Skeletal muscle satellite cell (primary cell): ENCODE data around the gene PRAME.
A peak's percentile ranks its signal among the peaks of the same experiment; 100 is the strongest.
"Not testable (repeated sequence)": the region's sequence is repeated elsewhere in the genome, so short reads cannot be mapped to it uniquely, and the experiment has no call there.

Experiments used
- H3K27me3 ChIP-seq: 2 replicates; pipeline ENCODE4 v1.7.0; 2013; ENCODE audit warnings: low read length; ENCODE audit not compliant: control insufficient read depth, insufficient read depth
- H3K36me3 ChIP-seq: 2 replicates; pipeline ENCODE4 v1.7.0; 2013; ENCODE audit warnings: mild to moderate bottlenecking, control low read depth, low read length; ENCODE audit not compliant: insufficient read depth
- H3K4me1 ChIP-seq: 2 replicates; pipeline ENCODE4 v1.7.0; 2013; ENCODE audit warnings: low read length; ENCODE audit not compliant: control insufficient read depth, insufficient read depth
- H3K4me2 ChIP-seq: 2 replicates; pipeline ENCODE4 v1.7.0; 2013; ENCODE audit warnings: mild to moderate bottlenecking, low read length
- H3K4me3 ChIP-seq: 2 replicates; pipeline ENCODE4 v1.7.0; 2013; ENCODE audit warnings: low read length
- H3K9ac ChIP-seq: 2 replicates; pipeline ENCODE4 v1.7.0; 2013; ENCODE audit warnings: mild to moderate bottlenecking, low read depth, low read length, moderate library complexity
- H3K9me3 ChIP-seq: replicated peaks from 2 replicates; pipeline ENCODE4 v1.7.0; 2013; ENCODE audit warnings: mild to moderate bottlenecking, control low read depth, low read length

Gene PRAME

DNA sequence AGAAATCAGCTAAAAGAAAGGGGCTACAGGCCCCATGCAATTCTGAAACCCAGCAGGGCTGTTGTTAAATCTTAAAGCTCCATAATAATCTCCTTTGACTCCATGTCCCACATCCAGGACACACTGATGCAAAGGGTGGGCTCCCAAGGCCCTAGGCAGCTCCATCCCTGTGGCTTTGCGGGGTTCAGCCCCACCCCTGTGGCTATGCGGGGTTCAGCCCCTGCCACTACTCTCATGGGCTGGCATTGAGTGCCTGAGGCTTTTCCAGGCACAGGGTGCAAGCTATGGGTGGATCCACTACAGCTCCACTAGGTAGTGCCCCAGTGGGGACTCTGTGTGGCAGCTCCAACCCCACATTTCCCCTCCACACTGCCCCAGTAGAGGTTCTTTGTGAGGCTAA is 30.3 kb downstream of the PRAME start:
- H3K4me1 ChIP-seq: no peaks in the 10 kb centered on the region
- peaks cover 22% of the 10 kb centered on the region for H3K27me3 ChIP-seq
- H3K4me3 ChIP-seq: no peak overlapping the region
- no peaks in the 10 kb centered on the region for H3K36me3 ChIP-seq
- no peaks in the 10 kb centered on the region for H3K9me3 ChIP-seq
- H3K9ac ChIP-seq: no peak overlapping the region
- H3K4me2 ChIP-seq: no peak overlapping the region

DNA sequence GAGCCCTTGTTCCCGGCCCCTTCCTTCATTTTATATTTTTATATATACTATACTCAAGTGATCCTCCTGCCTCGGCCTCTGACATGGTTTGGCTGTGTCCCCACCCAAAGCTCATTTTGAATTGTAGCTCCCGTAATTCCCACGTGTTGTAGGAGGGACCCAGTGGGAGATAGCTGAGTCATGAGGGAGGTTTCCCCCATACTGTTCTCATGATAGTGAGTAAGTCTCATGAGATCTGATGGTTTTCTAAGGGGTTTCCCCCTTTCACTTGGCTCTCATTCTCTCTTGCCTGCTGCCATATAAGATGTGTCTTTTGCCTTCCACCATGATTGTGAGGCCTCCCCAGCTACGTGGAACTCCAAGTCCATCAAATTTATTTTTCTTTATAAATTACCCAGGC is 31.8 kb downstream of the PRAME start:
- no peaks in the 10 kb centered on the region for H3K36me3 ChIP-seq
- H3K9ac ChIP-seq: no peak overlapping the region
- H3K4me2 ChIP-seq: no peak overlapping the region
- no peak overlapping the region for H3K4me3 ChIP-seq
- H3K9me3 ChIP-seq: no peaks in the 10 kb centered on the region
- no peaks in the 10 kb centered on the region for H3K4me1 ChIP-seq
- peaks cover 24% of the 10 kb centered on the region for H3K27me3 ChIP-seq

DNA sequence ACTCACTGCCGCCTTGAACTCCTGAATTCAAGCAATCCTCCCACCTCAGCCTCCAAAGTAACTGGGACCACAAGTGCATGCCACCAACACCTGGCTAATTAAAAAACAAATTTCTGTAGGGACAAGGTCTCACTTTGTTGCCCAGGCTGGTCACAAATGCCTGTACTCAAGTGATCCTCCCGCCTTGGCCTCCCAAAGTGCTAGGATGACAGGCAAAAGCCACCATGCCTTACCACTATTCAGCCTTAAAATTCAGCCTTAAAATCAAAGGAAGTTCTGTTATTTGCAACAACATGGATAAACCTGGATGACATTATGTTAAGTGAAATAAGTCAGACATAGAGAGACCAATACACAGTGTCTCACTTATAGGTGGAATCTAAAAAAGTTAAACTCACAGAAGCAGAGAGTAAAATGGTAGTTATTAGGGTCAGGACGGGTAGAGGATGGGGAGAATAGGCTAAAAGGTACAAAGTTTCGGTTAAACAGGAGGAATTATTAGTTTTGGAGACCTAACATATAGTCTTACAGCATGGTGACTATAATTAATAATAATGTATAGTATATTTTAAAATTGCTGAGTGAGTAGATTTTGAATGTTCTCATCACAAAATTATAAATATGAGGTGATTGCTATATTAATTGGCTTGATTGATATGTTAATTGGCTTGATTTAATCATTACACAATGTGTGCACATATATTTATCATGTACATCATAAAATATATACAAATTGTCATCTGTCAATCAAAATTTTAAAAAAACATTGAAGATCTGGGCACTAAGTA is 32.7 kb downstream of the PRAME start:
- Histone ChIP-seq H3K4me1 (no peaks in the 10 kb centered on the region), H3K9me3 (no peaks in the 10 kb centered on the region), H3K4me2 (no peak overlapping the region), H3K9ac (no peak overlapping the region), H3K36me3 (no peaks in the 10 kb centered on the region), H3K4me3 (no peak overlapping the region), H3K27me3 (peaks cover 24% of the 10 kb centered on the region)

DNA sequence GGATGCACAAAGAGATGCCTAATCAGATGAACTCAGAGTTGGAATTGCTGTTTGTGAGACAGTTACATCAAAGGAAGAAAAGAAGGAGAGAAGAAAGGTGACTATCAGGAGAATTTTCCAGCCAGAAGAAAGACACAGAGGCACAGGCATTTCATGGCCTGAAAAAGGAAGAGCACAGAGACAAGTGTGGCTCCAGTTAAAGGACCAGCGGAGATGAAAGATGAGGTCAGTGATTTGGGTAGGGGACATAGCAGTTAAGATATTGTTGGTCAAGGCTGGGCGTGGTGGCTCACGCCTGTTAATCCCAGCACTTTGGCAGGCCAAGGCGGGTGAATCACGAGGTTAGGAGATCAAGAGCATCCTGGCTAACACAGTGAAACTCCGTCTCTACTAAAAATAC is 35.6 kb downstream of the PRAME start:
- Histone ChIP-seq H3K36me3 (no peaks in the 10 kb centered on the region), H3K9ac (no peak overlapping the region), H3K9me3 (no peaks in the 10 kb centered on the region)

DNA sequence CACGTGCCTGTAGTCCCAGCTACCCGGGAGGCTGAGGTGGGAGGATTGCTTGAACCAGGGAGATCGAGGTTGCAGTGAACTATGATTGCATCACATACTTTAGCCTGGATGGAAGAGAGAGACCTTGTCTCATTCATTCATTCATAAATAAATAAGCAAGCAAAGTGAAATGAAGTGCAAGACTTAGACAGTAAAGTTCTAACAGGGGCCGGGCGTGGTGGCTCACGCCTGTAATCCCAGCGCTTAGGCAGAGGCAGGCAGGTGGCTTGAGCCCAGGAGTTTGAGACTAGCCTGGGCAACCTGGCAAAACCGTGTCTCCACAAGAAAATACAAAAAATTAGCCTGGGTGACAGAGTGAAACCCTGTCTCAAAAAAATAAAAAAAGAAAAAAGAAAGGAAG is 37.4 kb downstream of the PRAME start:
- Histone ChIP-seq H3K4me2 (no peak overlapping the region), H3K9me3 (no peaks in the 10 kb centered on the region), H3K9ac (no peak overlapping the region), H3K4me3 (no peak overlapping the region), H3K27me3 (peaks cover 24% of the 10 kb centered on the region), H3K36me3 (no peaks in the 10 kb centered on the region), H3K4me1 (no peaks in the 10 kb centered on the region)

More for the DNA sequence above, 35.6 kb downstream of the PRAME start:
- Histone ChIP-seq H3K4me3 (no peak overlapping the region), H3K27me3 (peaks cover 24% of the 10 kb centered on the region), H3K4me1 (no peaks in the 10 kb centered on the region), H3K4me2 (no peak overlapping the region)

DNA sequence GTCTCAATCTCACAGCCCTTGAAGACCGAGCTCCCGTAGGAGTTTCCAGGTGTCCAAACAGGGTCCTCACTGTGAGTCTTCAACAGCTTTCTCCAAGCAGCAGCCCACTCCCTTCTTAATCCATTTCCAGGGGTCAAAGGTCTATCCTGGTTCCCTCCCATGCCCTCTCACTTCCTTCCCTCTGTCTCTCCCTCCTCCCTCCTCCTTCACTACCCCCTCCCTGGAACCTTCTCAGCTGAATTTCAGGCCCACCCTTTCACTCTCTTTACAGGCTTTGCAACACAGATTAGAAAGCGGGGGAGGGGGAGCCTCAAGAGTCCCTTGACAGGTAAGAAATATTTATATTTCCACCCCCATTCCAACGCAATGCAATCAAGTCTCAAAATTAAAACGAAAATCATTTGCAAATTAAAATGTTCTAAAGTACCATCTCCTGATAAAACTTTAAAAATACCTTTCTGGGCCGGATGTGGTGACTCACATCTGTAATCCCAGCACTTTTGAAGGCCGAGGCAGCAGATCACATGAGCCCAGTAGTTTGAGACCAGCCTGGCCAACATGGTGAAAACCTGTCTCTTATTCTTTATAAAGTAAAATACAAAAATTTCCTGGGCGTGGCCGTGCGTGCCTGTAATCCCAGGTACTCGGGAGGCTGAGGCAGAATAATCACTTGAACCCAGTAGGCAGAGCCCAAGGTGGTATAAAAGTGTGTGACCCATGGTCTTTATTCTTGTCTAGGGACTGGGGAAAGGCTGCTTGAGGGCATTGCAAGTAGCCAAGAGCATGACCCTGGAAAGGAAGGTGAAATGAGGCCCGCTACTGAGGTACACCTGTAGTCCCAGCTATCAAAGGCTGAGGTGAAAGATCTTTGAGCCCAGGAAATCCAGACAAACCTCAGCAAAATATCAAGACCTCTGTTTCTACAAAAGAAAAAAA is 38.1 kb downstream of the PRAME start:
- peaks cover 19% of the 10 kb centered on the region for H3K27me3 ChIP-seq
- H3K4me2 ChIP-seq: no peak overlapping the region
- no peaks in the 10 kb centered on the region for H3K36me3 ChIP-seq
- H3K4me3 ChIP-seq: no peak overlapping the region
- H3K9ac ChIP-seq: no peak overlapping the region
- H3K4me1 ChIP-seq: no peaks in the 10 kb centered on the region
- no peaks in the 10 kb centered on the region for H3K9me3 ChIP-seq

DNA sequence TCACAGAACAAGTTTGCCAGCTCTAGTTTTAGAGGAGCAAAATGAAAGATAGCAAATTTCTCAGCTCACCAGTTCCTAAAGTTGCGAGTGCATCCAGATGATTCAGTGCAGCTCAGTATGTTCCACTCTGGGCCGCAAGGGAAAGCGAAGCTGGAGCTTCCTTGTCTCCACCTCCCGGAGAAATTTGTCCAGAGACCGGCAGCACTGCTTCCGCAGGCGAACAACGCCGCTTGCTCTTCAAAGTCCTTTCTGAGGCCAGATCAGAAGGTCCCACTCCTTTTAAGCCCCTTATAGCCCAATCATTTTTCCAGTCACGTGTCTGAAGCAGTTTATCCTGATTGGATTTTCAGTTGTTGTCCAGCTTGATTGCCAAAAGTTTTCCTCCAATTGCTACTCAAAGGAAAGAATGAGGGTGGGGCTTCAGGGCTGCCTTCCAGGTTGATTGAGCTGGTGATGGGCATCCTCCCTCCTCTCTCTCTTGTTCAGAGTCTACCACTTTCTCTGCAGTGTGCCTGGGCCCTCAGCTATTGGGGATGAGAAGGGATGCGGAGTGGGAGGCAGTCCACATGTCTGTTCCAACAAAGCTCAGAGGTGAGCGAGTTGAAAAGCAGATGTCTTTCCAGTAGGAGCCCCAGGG is 38.9 kb downstream of the PRAME start, which contains the start of gene ZNF280A:
Gene ZNF280A (minus strand): TSS at position 251 of the 637 bp plus-strand sequence. CDS start 4,640 bp downstream, outside the sequence.
- Histone ChIP-seq H3K4me3 (no peak within 1 kb of the TSS), H3K36me3 (no peaks in the 10 kb centered on the region), H3K9ac (no peak within 1 kb of the TSS)

DNA sequence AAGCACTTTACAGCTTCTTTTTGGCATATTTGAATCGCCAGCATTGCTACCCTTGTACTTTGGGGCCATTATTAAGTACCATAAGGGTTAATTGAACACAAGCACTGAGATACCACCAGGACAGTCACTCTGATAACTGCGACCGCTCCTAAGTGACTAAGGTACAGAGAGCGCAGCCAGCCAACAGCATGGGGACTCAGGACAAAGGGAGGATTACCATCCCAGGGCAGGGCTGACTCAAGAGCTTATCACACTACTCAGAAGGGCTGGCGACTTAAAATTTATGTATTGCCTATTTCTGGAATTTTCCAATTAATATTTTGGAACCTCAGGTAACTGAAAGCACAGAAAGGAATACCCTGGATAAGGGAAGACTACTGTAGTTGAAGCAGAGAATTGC is 39.5 kb downstream of the PRAME start:
- Histone ChIP-seq H3K36me3 (no peaks in the 10 kb centered on the region), H3K9ac (no peak overlapping the region), H3K27me3 (peaks cover 18% of the 10 kb centered on the region), H3K4me1 (no peaks in the 10 kb centered on the region), H3K4me2 (peak overlapping the region; percentile 26), H3K4me3 (no peak overlapping the region), H3K9me3 (no peaks in the 10 kb centered on the region)

More for the DNA sequence above, 38.9 kb downstream of the PRAME start, which contains the start of gene ZNF280A:
- Histone ChIP-seq H3K4me2 (peak within 1 kb of the TSS; percentile 26), H3K4me1 (no peaks in the 10 kb centered on the region), H3K9me3 (no peaks in the 10 kb centered on the region), H3K27me3 (peaks cover 19% of the 10 kb centered on the region)

DNA sequence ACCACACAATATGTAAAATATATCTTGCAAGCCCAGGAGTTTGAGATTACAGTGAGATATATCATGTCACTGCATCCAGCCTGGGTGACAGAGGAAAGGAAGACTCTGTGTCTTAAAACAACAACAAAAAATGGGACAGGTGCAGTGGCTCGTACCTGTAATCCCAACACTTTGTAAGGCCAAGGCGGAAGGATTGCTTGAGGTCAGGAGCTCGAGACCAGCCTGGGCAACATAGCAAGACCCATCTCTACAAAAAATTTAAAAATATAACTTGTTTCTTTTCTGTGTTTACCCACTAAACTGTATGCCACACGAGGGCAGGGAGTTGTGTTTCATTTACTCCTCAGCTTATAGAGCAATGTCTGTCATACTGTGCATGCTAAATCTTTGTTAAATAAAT is 42.1 kb downstream of the PRAME start:
- Histone ChIP-seq H3K4me2 (no peak overlapping the region), H3K9ac (no peak overlapping the region), H3K9me3 (no peaks in the 10 kb centered on the region), H3K4me3 (no peak overlapping the region), H3K36me3 (no peaks in the 10 kb centered on the region), H3K4me1 (no peaks in the 10 kb centered on the region), H3K27me3 (peaks cover 23% of the 10 kb centered on the region)

DNA sequence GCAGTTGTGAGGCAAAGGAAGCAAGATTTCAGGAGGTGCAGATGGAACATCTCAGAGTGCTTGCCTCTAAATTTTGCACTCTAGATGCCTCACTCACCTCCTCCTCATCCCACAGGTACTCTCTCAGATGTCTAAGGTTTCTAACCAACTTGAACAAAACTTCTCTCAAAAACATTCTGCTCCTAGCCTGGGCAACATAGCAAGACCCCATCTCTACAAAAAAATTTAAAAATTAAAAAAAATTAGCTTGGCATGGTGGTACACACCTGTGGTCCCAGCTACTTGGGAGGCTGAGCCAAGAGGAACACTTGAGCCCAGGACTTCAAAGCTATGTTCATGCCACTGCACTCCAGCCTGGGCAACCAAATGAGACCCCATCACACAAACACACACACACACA is 43.2 kb downstream of the PRAME start:
- H3K4me1 ChIP-seq: no peaks in the 10 kb centered on the region
- no peaks in the 10 kb centered on the region for H3K36me3 ChIP-seq
- H3K9ac ChIP-seq: no peak overlapping the region
- H3K4me3 ChIP-seq: no peak overlapping the region
- H3K4me2 ChIP-seq: no peak overlapping the region
- no peaks in the 10 kb centered on the region for H3K9me3 ChIP-seq
- peaks cover 23% of the 10 kb centered on the region for H3K27me3 ChIP-seq

DNA sequence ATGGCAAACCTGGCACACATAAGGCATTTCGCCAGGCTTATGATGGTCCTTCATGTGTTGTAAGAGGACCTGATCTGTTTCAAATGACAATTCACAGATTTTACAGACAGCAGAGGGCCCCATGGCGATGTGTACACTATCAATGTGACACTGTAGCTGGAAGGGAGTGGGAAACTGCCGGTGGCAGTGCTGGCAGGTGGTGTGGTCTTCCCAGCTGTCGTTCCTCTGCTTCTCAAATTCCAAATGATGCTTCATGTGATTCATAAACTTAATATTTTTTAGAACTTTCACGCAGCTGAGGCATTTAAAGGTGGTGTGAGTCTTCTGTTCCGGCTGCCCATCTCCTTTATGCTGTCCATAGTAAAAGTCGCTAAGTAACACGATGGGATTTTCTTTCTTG is 44.6 kb downstream of the PRAME start:
- H3K9me3 ChIP-seq, H3K4me3 ChIP-seq, H3K36me3 ChIP-seq, H3K4me2 ChIP-seq, H3K9ac ChIP-seq, H3K4me1 ChIP-seq: not testable (repeated sequence)
- H3K27me3 ChIP-seq: peaks cover 23% of the 10 kb centered on the region
